Motor neuron (in vitro differentiated cells): ENCODE measurements around the gene PRR29. TPM values are rescaled to one million over a fixed set of nuclear protein-coding genes. Genes with fewer than 3 reads are reported as not detected.

ENCODE experiments used
- ATAC-seq, 8 experiments: fragments of 200-7000 bp; cut with Tn5 transposase; replicated peaks in 6 of 8; 2 replicates each; pipeline ENCODE4 v1.8.0; 2021; ENCODE audit warnings: mild to moderate bottlenecking in 8 of 8, moderate library complexity in 8 of 8
- H3K27ac ChIP-seq, 2 donors: fragments of 250-450 bp; sonication (Bioruptor Pico); 2 replicates each; pipeline ENCODE4 v1.9.0; 2021; ENCODE audit warnings: antibody characterized with exemption in 2 of 2, mild to moderate bottlenecking in 2 of 2, moderate library complexity in 1 of 2
- H3K4me1 ChIP-seq, 2 donors: fragments of 250-450 bp; sonication (Bioruptor Pico); replicated peaks in 1 of 2; 2 replicates each; pipeline ENCODE4 v1.6.1; 2021; ENCODE audit warnings: antibody characterized with exemption in 2 of 2, mild to moderate bottlenecking in 2 of 2, moderate library complexity in 1 of 2
- H3K4me3 ChIP-seq, 5 donors: fragments of 250-450 bp; sonication (Bioruptor Pico); 2 replicates each; pipeline ENCODE4 v1.9.0; 2021; ENCODE audit warnings: antibody characterized with exemption in 5 of 5, mild to moderate bottlenecking in 5 of 5, moderate library complexity in 4 of 5
- WGBS, 10 experiments: fragments of 450-650 bp; shearing (Covaris generic); methylation state at CpG; one replicate each; pipeline ENCODE4 v1.0.0; 2022; 5-methylcytosine and 5-hydroxymethylcytosine counted together
- in situ Hi-C, 9 experiments: fragments of 400-800 bp; cut with MboI; loops; one replicate each; pipeline ENCODE4 v1.15.0; 2021; ENCODE audit warnings: low sequenced_read_pairs in 9 of 9, low pct_unique_long_range_greater_than_20kb in 2 of 9; ENCODE audit not compliant: unreplicated experiment in 9 of 9
- total RNA-seq, 8 experiments: library from RNA; unstranded; fragments of 300-600 nt; gene quantifications; 2 replicates each; pipeline versions ENCODE4 v1.2.3 to v1.2.4, GENCODE V29; 2022

Gene PRR29
- total RNA-seq, 8 experiments from 2014 or later: 0.36 to 25.1 (median 0.53) TPM

GRCh38 chr17:64048805-64049204, 50.7 kb downstream of the PRR29 start:
- Histone ChIP-seq H3K27ac (no peak overlapping the region), H3K4me3 (no peak overlapping the region), H3K4me1 (no peaks in the 10 kb centered on the region)
- WGBS, 10 experiments: 80 to 100% (median 86%) methylated on average over 1 to 6 of the region's 9 CpGs; no CpG with 5 or more reads in 3 of the 10 experiments
- in situ Hi-C loops: loop anchor here in 3 of 9 experiments (25.0 kb wide), 2 partner anchors 88 to 238 kb away; partner anchors contain the start of gene ERN1 (in 1 of the 3)
- no peak for ATAC-seq

- H3K4me3 ChIP-seq: no peak overlapping the region
- in situ Hi-C loops: no loop called here
- no peaks in the 10 kb centered on the region for H3K4me1 ChIP-seq
- WGBS, 10 experiments: 63 to 100% (median 89%) methylated on average over 1 of the region's 1 CpG; no CpG with 5 or more reads in 6 of the 10 experiments
- no peak for ATAC-seq
- no peak overlapping the region for H3K27ac ChIP-seq
Observed at GRCh38 chr17:64051153-64051552, 53.0 kb downstream of the PRR29 start.

- H3K4me1 ChIP-seq: no peaks in the 10 kb centered on the region
- in situ Hi-C loops: no loop called here
- ATAC-seq: no peak
- 84 to 90% (median 88%) methylated on average over 2 to 6 of the region's 10 CpGs; no CpG with 5 or more reads in 5 of the 10 experiments for WGBS, 10 experiments
- no peak overlapping the region for H3K4me3 ChIP-seq
- no peak overlapping the region for H3K27ac ChIP-seq
Observed at GRCh38 chr17:64053101-64053500, 55.0 kb downstream of the PRR29 start.

Other genes with a start within 250 kb of the PRR29 start
- 10 to 100 TPM; 44.4 to 93.5 (median 54.2) TPM for gene CCDC47, start 224.8 kb upstream of the PRR29 start, total RNA-seq
- gene DDX42, start 224.2 kb upstream of the PRR29 start, total RNA-seq: 100 to 1,000 TPM in 3 of 8 experiments, 10 to 100 TPM in 5; 62.4 to 169 (median 85.4) TPM
- 100 to 1,000 TPM in 1 of 8 experiments, 10 to 100 TPM in 7; 27.2 to 110 (median 71.3) TPM for gene PSMC5, start 170.9 kb upstream of the PRR29 start, total RNA-seq
- gene FTSJ3, start 170.7 kb upstream of the PRR29 start, total RNA-seq: 10 to 100 TPM; 26.3 to 69.5 (median 38.7) TPM
- 100 to 1,000 TPM in 1 of 8 experiments, 10 to 100 TPM in 7; 10.7 to 114 (median 24.8) TPM for gene SMARCD2, start 155.7 kb upstream of the PRR29 start, total RNA-seq
- under 1 TPM in 1 of 8 experiments, not detected in 7; 0.57 TPM for gene CSH2, start 124.7 kb upstream of the PRR29 start, total RNA-seq
- gene GH2, start 116.4 kb upstream of the PRR29 start, total RNA-seq: not detected
- gene CSH1, start 101.8 kb upstream of the PRR29 start, total RNA-seq: under 1 TPM in 2 of 8 experiments, not detected in 6; 0.24 to 0.46 TPM
- under 1 TPM in 5 of 8 experiments, not detected in 3; 0.14 to 0.45 (median 0.31) TPM for gene CSHL1, start 87.1 kb upstream of the PRR29 start, total RNA-seq
- gene GH1, start 79.5 kb upstream of the PRR29 start, total RNA-seq: not detected
- gene CD79B, start 66.0 kb upstream of the PRR29 start, total RNA-seq: 1 to 10 TPM in 3 of 8 experiments, under 1 TPM in 4, not detected in 1; 0.14 to 2.1 (median 0.94) TPM
- 1 to 10 TPM in 4 of 8 experiments, under 1 TPM in 4; 0.04 to 2.1 (median 1.0) TPM for gene SCN4A, start 25.4 kb upstream of the PRR29 start, total RNA-seq
- gene ICAM2, start 22.3 kb downstream of the PRR29 start, total RNA-seq: 10 to 100 TPM in 1 of 8 experiments, 1 to 10 TPM in 2, under 1 TPM in 3, not detected in 2; 0.32 to 11.5 (median 1.0) TPM
- 10 to 100 TPM in 1 of 8 experiments, 1 to 10 TPM in 7; 2.3 to 10.4 (median 5.0) TPM for gene ERN1, start 131.8 kb downstream of the PRR29 start, total RNA-seq